HepG2 (cell line): Measurements from ENCODE around the gene ZNF888. TPM values are rescaled to one million over a fixed set of nuclear protein-coding genes. Genes with fewer than 3 reads are reported as not detected.

Experiments used
- ARID5B ChIP-seq: IDR thresholded peaks from 2 replicates; pipeline ENCODE4 v1.4.0; 2020; ENCODE audit warnings: mild to moderate bottlenecking, missing genetic modification reagents
- ATF7-NPFF ChIP-seq: sonication (generic); formaldehyde crosslinking; IDR thresholded peaks from 2 replicates; pipeline ENCODE4 v1.8.1; 2023; ENCODE audit warnings: mild to moderate bottlenecking, low read depth, missing genetic modification reagents, moderate library complexity
- E2F2 ChIP-seq: sonication (generic); formaldehyde crosslinking; IDR thresholded peaks from 2 replicates; pipeline ENCODE4 v1.4.0; 2020; ENCODE audit warnings: missing genetic modification reagents, borderline replicate concordance
- FOXP1 ChIP-seq, 2 experiments: fragments of 450-650 bp in 1 of 2; IDR thresholded peaks; 2 replicates each; pipeline ENCODE4 v1.6.1; 2017 to 2018; ENCODE audit warnings: antibody characterized with exemption in 1 of 2
- HBP1 ChIP-seq: IDR thresholded peaks from 2 replicates; pipeline ENCODE4 v1.6.1; 2016; ENCODE audit warnings: low read depth, control low read depth
- IRF2 ChIP-seq: IDR thresholded peaks from 2 replicates; pipeline ENCODE4 v1.6.1; 2018; ENCODE audit warnings: missing genetic modification reagents, missing compliant biosample characterization
- NR2C2 ChIP-seq: sonication (generic); formaldehyde crosslinking; IDR thresholded peaks from 2 replicates; pipeline ENCODE4 v1.4.0; 2020; ENCODE audit warnings: missing genetic modification reagents, mild to moderate bottlenecking, moderate library complexity, borderline replicate concordance
- SIX4 ChIP-seq: sonication (generic); formaldehyde crosslinking; IDR thresholded peaks from 2 replicates; pipeline ENCODE4 v1.4.0; 2020; ENCODE audit warnings: missing genetic modification reagents
- TCF12 ChIP-seq, 2 experiments: fragments of 450-650 bp in 1 of 2; sonication (generic) in 1 of 2; formaldehyde crosslinking in 1 of 2; IDR thresholded peaks; 2 replicates each; pipeline versions ENCODE4 v1.6.1 to v1.8.0; 2017 to 2022; ENCODE audit warnings: antibody characterized with exemption in 1 of 2, mild to moderate bottlenecking in 1 of 2, missing genetic modification reagents in 1 of 2, moderate library complexity in 1 of 2
- U2AF1 ChIP-seq: fragments of 200-400 bp; formaldehyde crosslinking; optimal IDR thresholded peaks from 2 replicates; pipeline ENCODE3; 2017; ENCODE audit warnings: mild to moderate bottlenecking, low read depth, low read length
- ZNF572 ChIP-seq: sonication (generic); formaldehyde crosslinking; IDR thresholded peaks from 2 replicates; pipeline ENCODE4 v1.5.1; 2020; ENCODE audit warnings: mild to moderate bottlenecking, missing genetic modification reagents
- ZNF598 ChIP-seq: sonication (generic); formaldehyde crosslinking; IDR thresholded peaks from 2 replicates; pipeline ENCODE4 v1.5.1; 2020; ENCODE audit warnings: mild to moderate bottlenecking, missing genetic modification reagents, borderline replicate concordance
- ZNF7 ChIP-seq: IDR thresholded peaks from 2 replicates; pipeline ENCODE4 v1.6.1; 2016; ENCODE audit warnings: missing biosample characterization, missing genetic modification reagents
- ZSCAN22 ChIP-seq: sonication (generic); formaldehyde crosslinking; IDR thresholded peaks from 2 replicates; pipeline ENCODE4 v1.4.0; 2020; ENCODE audit warnings: mild to moderate bottlenecking, missing genetic modification reagents
- polyA plus RNA-seq, 8 experiments: library from polyadenylated mRNA; depleted of rRNA in 3 of 8; stranded (reverse) in 7 of 8; unstranded in 1 of 8; fragments of >200 nt; fragmentation: Illumina TruSeq in 4 of 8; extraction: Trizol in 4 of 8; gene quantifications; 2 replicates each; pipeline versions ENCODE4 v1.2.1 to v1.2.3, GENCODE V29; 2011 to 2016; ENCODE audit warnings: low read depth in 4 of 8, missing spikeins in 1 of 8, mixed read lengths in 1 of 8; ENCODE audit not compliant: insufficient read depth in 1 of 8
- total RNA-seq, 5 experiments: library from RNA; depleted of rRNA; stranded (reverse); fragments of >200 nt; fragmentation: Illumina TruSeq; extraction: Trizol; gene quantifications; 2 replicates each; pipeline ENCODE4 v1.2.3, GENCODE V29; 2016; ENCODE audit warnings: low read depth in 1 of 5
- TF ChIP-seq, protein P1 (sequence below): sonication (generic); formaldehyde crosslinking; IDR thresholded peaks from 2 replicates; pipeline ENCODE4 v1.5.0; 2020; ENCODE audit warnings: mild to moderate bottlenecking, missing genetic modification reagents, borderline replicate concordance

The ZNF888 gene
- total and polyA plus RNA-seq, 2 of the 13 experiments (the other 11 are each of a cell fraction or from before 2014, with no cell fraction given), result 1.7 to 7.6 TPM

DNA sequence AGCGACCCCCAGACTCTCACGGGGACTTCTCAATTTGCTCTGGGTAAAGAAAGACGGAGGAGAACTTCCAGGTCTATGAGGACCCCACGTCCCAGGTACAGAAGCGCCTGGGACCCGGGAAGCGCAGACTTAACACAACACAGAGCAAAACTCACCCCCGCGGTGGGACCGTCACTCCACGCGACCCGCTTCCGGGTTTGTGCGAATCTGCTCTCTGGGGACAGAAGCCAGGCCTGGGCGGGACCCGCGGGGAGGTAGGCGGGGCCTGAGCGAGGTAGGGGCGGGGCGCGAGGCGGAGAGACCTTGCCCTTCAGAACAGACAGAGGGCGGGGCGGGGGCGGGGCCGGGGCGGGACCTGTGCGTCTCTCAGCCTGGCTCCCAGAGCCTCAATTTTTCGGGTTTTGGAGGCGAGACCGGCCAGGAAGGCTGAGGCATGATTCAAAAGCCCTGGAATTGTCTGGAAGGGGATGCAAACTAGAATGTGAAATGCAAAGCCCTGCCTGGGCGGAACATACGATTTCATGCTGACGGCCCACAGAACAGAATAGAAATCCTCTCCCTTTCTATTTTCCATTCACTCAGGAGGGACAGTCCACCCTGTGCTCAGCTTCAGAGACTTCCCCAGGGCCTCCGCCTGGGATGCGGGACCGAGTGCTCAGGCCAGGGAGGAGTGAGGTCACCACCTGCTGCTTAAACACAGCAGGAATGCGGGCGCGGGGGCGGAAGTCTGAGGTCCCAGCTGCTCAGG, 19.3 kb upstream of the ZNF888 start (continued):
- TF ChIP-seq ARID5B (CRISPR knock-in tag) (peak; percentile 7; the same call in 1 of the 2 replicates), U2AF1 (no peak), TCF12 (IDR thresholded peaks at IDR 0.05) (no peak), TCF12 (CRISPR knock-in tag; IDR thresholded peaks at IDR 0.05) (no peak), ZNF7 (CRISPR knock-in tag) (no peak), FOXP1 (IDR thresholded peaks at IDR 0.05) (no peak), FOXP1 (CRISPR knock-in tag; IDR thresholded peaks at IDR 0.05) (no peak), SIX4 (CRISPR knock-in tag) (no peak), IRF2 (CRISPR knock-in tag) (no peak; the same call in 1 of the 2 replicates), NR2C2 (no peak), ZNF572 (CRISPR knock-in tag) (no peak), HBP1 (CRISPR knock-in tag) (peak; percentile 58; the same call in 1 of the 2 replicates), E2F2 (CRISPR knock-in tag) (no peak), ATF7-NPFF (peak; percentile 26; the same call in 1 of the 2 replicates), ZNF598 (CRISPR knock-in tag) (no peak), ZSCAN22 (CRISPR knock-in tag) (no peak)
- TF ChIP-seq, protein P1, sequence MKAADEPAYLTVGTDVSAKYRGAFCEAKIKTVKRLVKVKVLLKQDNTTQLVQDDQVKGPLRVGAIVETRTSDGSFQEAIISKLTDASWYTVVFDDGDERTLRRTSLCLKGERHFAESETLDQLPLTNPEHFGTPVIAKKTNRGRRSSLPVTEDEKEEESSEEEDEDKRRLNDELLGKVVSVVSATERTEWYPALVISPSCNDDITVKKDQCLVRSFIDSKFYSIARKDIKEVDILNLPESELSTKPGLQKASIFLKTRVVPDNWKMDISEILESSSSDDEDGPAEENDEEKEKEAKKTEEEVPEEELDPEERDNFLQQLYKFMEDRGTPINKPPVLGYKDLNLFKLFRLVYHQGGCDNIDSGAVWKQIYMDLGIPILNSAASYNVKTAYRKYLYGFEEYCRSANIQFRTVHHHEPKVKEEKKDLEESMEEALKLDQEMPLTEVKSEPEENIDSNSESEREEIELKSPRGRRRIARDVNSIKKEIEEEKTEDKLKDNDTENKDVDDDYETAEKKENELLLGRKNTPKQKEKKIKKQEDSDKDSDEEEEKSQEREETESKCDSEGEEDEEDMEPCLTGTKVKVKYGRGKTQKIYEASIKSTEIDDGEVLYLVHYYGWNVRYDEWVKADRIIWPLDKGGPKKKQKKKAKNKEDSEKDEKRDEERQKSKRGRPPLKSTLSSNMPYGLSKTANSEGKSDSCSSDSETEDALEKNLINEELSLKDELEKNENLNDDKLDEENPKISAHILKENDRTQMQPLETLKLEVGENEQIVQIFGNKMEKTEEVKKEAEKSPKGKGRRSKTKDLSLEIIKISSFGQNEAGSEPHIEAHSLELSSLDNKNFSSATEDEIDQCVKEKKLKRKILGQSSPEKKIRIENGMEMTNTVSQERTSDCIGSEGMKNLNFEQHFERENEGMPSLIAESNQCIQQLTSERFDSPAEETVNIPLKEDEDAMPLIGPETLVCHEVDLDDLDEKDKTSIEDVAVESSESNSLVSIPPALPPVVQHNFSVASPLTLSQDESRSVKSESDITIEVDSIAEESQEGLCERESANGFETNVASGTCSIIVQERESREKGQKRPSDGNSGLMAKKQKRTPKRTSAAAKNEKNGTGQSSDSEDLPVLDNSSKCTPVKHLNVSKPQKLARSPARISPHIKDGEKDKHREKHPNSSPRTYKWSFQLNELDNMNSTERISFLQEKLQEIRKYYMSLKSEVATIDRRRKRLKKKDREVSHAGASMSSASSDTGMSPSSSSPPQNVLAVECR, result peak; percentile 72; the same call in 1 of the 2 replicates
